MCF 10A (cell line): ENCODE results near the gene GLI2. TPM values are rescaled to one million over a fixed set of nuclear protein-coding genes. Genes with fewer than 3 reads are reported as not detected.

Experiments used
- BruUV-seq: library from RNA; stranded (reverse); fragments of 400-500 nt; replicated peaks from 2 replicates; lab custom pipeline; 2021; lab: Mats Ljungman, UMichigan
- CTCF ChIA-PET: fragments of 300-600 bp; sonication (Branson Sonifier 250); formaldehyde crosslinking; extraction: SDS; loops from one replicate; lab custom pipeline; 2021; ENCODE audit warnings: antibody characterized with exemption, inconsistent platforms; lab: Yijun Ruan, JAX
- POLR2A ChIA-PET: fragments of 300-600, 350-650 bp; sonication (Branson Sonifier 250); formaldehyde crosslinking; extraction: SDS; loops from one replicate; lab custom pipeline; 2020; ENCODE audit warnings: antibody characterized with exemption, inconsistent platforms; lab: Yijun Ruan, JAX
- DNase-seq: peaks from one replicate; pipeline ENCODE4 v3.0.0-alpha.2; 2018; ENCODE audit not compliant: unreplicated experiment
- H3K27ac Mint-ChIP-seq: one replicate; pipeline ENCODE4 v1.8.0; 2022; ENCODE audit warnings: mild to moderate bottlenecking, low read depth, mixed read lengths; ENCODE audit not compliant: unreplicated experiment
- H3K27me3 Mint-ChIP-seq: one replicate; pipeline ENCODE4 v1.8.0; 2022; ENCODE audit warnings: mixed read lengths; ENCODE audit not compliant: insufficient read depth, unreplicated experiment
- H3K36me3 Mint-ChIP-seq: one replicate; pipeline ENCODE4 v1.8.0; 2022; ENCODE audit warnings: mild to moderate bottlenecking, moderate library complexity, mixed read lengths; ENCODE audit not compliant: insufficient read depth, unreplicated experiment
- H3K4me1 Mint-ChIP-seq: one replicate; pipeline ENCODE4 v1.8.0; 2022; ENCODE audit warnings: mixed read lengths; ENCODE audit not compliant: insufficient read depth, unreplicated experiment
- H3K4me3 Mint-ChIP-seq: one replicate; pipeline ENCODE4 v1.8.0; 2022; ENCODE audit warnings: mild to moderate bottlenecking, moderate library complexity, mixed read lengths; ENCODE audit not compliant: unreplicated experiment
- H3K9me3 Mint-ChIP-seq: one replicate; pipeline ENCODE4 v1.8.0; 2022; ENCODE audit warnings: mixed read lengths; ENCODE audit not compliant: unreplicated experiment
- intact Hi-C: fragments of 100-400 bp; cut with micrococcal nuclease; formaldehyde crosslinking; loops from 2 replicates; pipeline ENCODE4 v1.14.1; 2022
- total RNA-seq: library from RNA; stranded (reverse); gene quantifications from 2 replicates; pipeline ENCODE4 v1.2.3, GENCODE V29; 2022
- TF ChIP-seq, protein P1 (sequence below): fragments of 200-600 bp; IDR thresholded peaks from one replicate; pipeline ENCODE4 v1.8.0; 2022; ENCODE audit warnings: antibody characterized with exemption, mild to moderate bottlenecking; ENCODE audit not compliant: unreplicated experiment

GLI2 gene
- total RNA-seq, 1 experiment from 2014 or later = 0.61 TPM

DNA sequence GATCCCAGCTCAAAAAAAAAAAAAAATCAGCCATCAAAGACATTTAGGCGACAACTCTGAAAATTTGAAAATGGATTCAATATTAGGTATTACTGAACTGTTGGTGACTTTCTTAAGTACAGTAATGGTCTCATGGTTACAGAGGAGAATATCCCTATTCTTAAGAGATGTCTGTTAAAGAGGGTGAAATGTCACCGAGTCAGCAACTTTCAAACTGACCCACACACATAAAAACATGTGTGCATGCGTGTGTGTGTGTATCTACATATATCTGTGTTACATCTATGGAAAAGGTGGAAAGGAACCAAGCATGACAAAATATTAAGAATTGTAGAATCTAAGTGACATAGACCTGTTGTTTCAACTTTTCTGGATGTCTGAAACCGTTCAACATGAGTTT is 41.6 kb upstream of the GLI2 start:
- TF ChIP-seq, protein P1, sequence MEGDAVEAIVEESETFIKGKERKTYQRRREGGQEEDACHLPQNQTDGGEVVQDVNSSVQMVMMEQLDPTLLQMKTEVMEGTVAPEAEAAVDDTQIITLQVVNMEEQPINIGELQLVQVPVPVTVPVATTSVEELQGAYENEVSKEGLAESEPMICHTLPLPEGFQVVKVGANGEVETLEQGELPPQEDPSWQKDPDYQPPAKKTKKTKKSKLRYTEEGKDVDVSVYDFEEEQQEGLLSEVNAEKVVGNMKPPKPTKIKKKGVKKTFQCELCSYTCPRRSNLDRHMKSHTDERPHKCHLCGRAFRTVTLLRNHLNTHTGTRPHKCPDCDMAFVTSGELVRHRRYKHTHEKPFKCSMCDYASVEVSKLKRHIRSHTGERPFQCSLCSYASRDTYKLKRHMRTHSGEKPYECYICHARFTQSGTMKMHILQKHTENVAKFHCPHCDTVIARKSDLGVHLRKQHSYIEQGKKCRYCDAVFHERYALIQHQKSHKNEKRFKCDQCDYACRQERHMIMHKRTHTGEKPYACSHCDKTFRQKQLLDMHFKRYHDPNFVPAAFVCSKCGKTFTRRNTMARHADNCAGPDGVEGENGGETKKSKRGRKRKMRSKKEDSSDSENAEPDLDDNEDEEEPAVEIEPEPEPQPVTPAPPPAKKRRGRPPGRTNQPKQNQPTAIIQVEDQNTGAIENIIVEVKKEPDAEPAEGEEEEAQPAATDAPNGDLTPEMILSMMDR = no peak
- no peak for DNase-seq
- Mint-ChIP-seq H3K36me3 (no peaks in the 10 kb centered on the region), H3K4me3 (no peak overlapping the region), H3K27me3 (peaks cover 24% of the 10 kb centered on the region), H3K4me1 (peaks cover 5% of the 10 kb centered on the region), H3K27ac (no peak overlapping the region), H3K9me3 (no peaks in the 10 kb centered on the region)
- POLR2A ChIA-PET = interaction anchor here (1.6 kb wide), 1 partner anchor 9 kb away, joined by 3 read pairs; no protein-coding TSS in a partner anchor
- CTCF ChIA-PET = interaction anchor here (0.5 to 26.2 kb wide), 8 partner anchors 10 to 987 kb away, joined by 3 to 541 read pairs (median 3); no protein-coding TSS in a partner anchor
- intact Hi-C loops = loop anchor here (2.0 kb wide), 1 partner anchor 41 kb away; the partner anchor contains the start of gene GLI2
- BruUV-seq = no TSS peak

DNA sequence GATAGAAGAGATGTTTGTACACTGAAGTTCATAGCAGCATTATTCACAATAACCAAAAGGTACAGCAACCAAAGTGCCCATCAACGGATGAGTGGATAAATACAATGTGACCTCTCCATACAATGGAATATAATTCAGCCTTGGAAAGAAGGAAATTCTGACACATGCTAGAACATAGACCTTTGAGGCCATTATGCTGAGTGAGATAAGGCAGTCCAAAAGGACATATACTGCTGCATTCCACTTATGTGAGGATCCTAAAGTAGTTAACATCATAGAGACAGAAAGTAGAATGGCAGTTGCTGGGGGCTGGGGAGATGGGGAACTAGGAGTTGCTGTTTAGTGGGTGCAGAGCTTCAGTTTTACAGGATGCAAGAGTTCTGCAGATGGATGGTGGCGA is 38.2 kb upstream of the GLI2 start:
- TF ChIP-seq, protein P1 = no peak
- CTCF ChIA-PET = interaction anchor here (0.8 to 26.2 kb wide), 2 partner anchors 222 to 384 kb away, joined by 3 to 541 read pairs; no protein-coding TSS in a partner anchor
- DNase-seq = no peak
- Mint-ChIP-seq H3K27ac (no peak overlapping the region), H3K4me1 (peaks cover 11% of the 10 kb centered on the region), H3K36me3 (no peaks in the 10 kb centered on the region), H3K27me3 (peaks cover 11% of the 10 kb centered on the region), H3K4me3 (no peak overlapping the region), H3K9me3 (no peaks in the 10 kb centered on the region)
- BruUV-seq = no TSS peak
- POLR2A ChIA-PET = no interaction called here
- intact Hi-C loops = no loop called here

- H3K36me3 Mint-ChIP-seq = no peaks in the 10 kb centered on the region
- H3K9me3 Mint-ChIP-seq = no peaks in the 10 kb centered on the region
- BruUV-seq = no TSS peak
- H3K4me1 Mint-ChIP-seq = peaks cover 24% of the 10 kb centered on the region
- ChIA-PET CTCF (interaction anchor here (1.3 to 26.2 kb wide), 3 partner anchors 36 to 382 kb away, joined by 4 to 541 read pairs (median 7); no protein-coding TSS in a partner anchor), POLR2A (interaction anchor here (0.7 kb wide), 1 partner anchor 275 kb away, joined by 3 read pairs; no protein-coding TSS in a partner anchor)
- TF ChIP-seq, protein P1 = no peak
- H3K4me3 Mint-ChIP-seq = no peak overlapping the region
- H3K27me3 Mint-ChIP-seq = peaks cover 11% of the 10 kb centered on the region
- intact Hi-C loops = no loop called here
- no peak overlapping the region for H3K27ac Mint-ChIP-seq
- DNase-seq = no peak
Observed at GRCh38 chr2:120699292-120699691, 36.4 kb upstream of the GLI2 start.

GRCh38 chr2:120700659-120701058 is 35.0 kb upstream of the GLI2 start:
- Mint-ChIP-seq H3K9me3 (no peaks in the 10 kb centered on the region), H3K4me3 (no peak overlapping the region), H3K4me1 (peaks cover 19% of the 10 kb centered on the region), H3K36me3 (no peaks in the 10 kb centered on the region), H3K27ac (no peak overlapping the region), H3K27me3 (peaks cover 2% of the 10 kb centered on the region)
- POLR2A ChIA-PET = interaction anchor here (1.7 kb wide), 1 partner anchor 375 kb away, joined by 4 read pairs; no protein-coding TSS in a partner anchor
- no peak for DNase-seq
- BruUV-seq = no TSS peak
- TF ChIP-seq, protein P1 = no peak
- intact Hi-C loops = no loop called here
- CTCF ChIA-PET = interaction anchor here (0.6 to 26.2 kb wide), 4 partner anchors 370 to 519 kb away, joined by 3 to 541 read pairs (median 6); no protein-coding TSS in a partner anchor
